ENCODE results near the gene GARIN5B. TPM values are rescaled to one million over a fixed set of nuclear protein-coding genes. Genes with fewer than 3 reads are reported as not detected.

GARIN5B gene
- total RNA-seq, 1 experiment from 2014 or later = 0.11 TPM

GRCh38 chr19:55358943-55359908, 3.8 kb downstream of the GARIN5B start:
- no peaks in the 10 kb centered on the region for H3K9me2 ChIP-seq (ENCODE audit: insufficient read depth)
- H3K36me3 ChIP-seq (ENCODE audit: low read depth) = no peaks in the 10 kb centered on the region
- DNase-seq = no peak
- peaks cover 18% of the 10 kb centered on the region for H3F3A ChIP-seq (ENCODE audit: insufficient read depth, low read depth)
- intact Hi-C loops (cut with micrococcal nuclease; ENCODE audit: unreplicated experiment) = no loop called here
- ChIA-PET POLR2A (ENCODE audit: unreplicated experiment) (interaction anchor here (0.5 kb wide), 1 partner anchor 116 kb away, joined by 3 read pairs; no protein-coding TSS in a partner anchor), CTCF (no interaction called here)
- no peak overlapping the region for H3K27ac ChIP-seq
- H3K4me1 ChIP-seq (replicated peaks; ENCODE audit: insufficient read depth) = peaks cover 6% of the 10 kb centered on the region; the same call in 1 of the 2 replicates
- H2AFZ ChIP-seq = no peak overlapping the region
- H4K20me1 ChIP-seq (ENCODE audit: insufficient read depth) = no peaks in the 10 kb centered on the region
- no peak overlapping the region for H3K4me2 ChIP-seq
- no peak for TF ChIP-seq CTCF (conservative IDR thresholded peaks at IDR 0.05)
- TF ChIP-seq EZH2 (IDR thresholded peaks at IDR 0.05; ENCODE audit: low read depth) = no peak
- H3K9me3 ChIP-seq (ENCODE audit: insufficient read depth, low read depth) = no peaks in the 10 kb centered on the region
- no peaks in the 10 kb centered on the region for H3K79me2 ChIP-seq (ENCODE audit: low read depth)
- H3K27me3 ChIP-seq (ENCODE audit: insufficient read depth, low read depth) = peaks cover 5% of the 10 kb centered on the region
- H3K4me3 ChIP-seq = no peak overlapping the region
- BruUV-seq (replicated peaks) = no TSS peak

- no TSS peak for BruUV-seq (replicated peaks)
- H2AFZ ChIP-seq = no peak overlapping the region
- intact Hi-C loops (cut with micrococcal nuclease; ENCODE audit: unreplicated experiment) = no loop called here
- H3K4me2 ChIP-seq = no peak overlapping the region
- H3K4me3 ChIP-seq = no peak overlapping the region
- no peak for DNase-seq
- no peak overlapping the region for H3K27ac ChIP-seq
- no peaks in the 10 kb centered on the region for H3K9me2 ChIP-seq (ENCODE audit: insufficient read depth)
- peaks cover 5% of the 10 kb centered on the region for H3K27me3 ChIP-seq (ENCODE audit: insufficient read depth, low read depth)
- peaks cover 9% of the 10 kb centered on the region for H3K4me1 ChIP-seq (replicated peaks; ENCODE audit: insufficient read depth)
- ChIA-PET CTCF (no interaction called here), POLR2A (ENCODE audit: unreplicated experiment) (interaction anchor here (0.5 kb wide), 1 partner anchor 116 kb away, joined by 3 read pairs; no protein-coding TSS in a partner anchor)
- H3F3A ChIP-seq (ENCODE audit: insufficient read depth, low read depth) = peaks cover 13% of the 10 kb centered on the region
- H4K20me1 ChIP-seq (ENCODE audit: insufficient read depth) = no peaks in the 10 kb centered on the region
- no peaks in the 10 kb centered on the region for H3K9me3 ChIP-seq (ENCODE audit: insufficient read depth, low read depth)
- no peak for TF ChIP-seq EZH2 (IDR thresholded peaks at IDR 0.05; ENCODE audit: low read depth)
- TF ChIP-seq CTCF (conservative IDR thresholded peaks at IDR 0.05) = no peak
- no peaks in the 10 kb centered on the region for H3K36me3 ChIP-seq (ENCODE audit: low read depth)
- H3K79me2 ChIP-seq (ENCODE audit: low read depth) = no peaks in the 10 kb centered on the region
These were observed 4.6 kb downstream of the GARIN5B start for GRCh38 chr19:55358493-55358892.

- no peak for TF ChIP-seq EZH2 (IDR thresholded peaks at IDR 0.05; ENCODE audit: low read depth)
- H3K4me1 ChIP-seq (replicated peaks; ENCODE audit: insufficient read depth) = peaks cover 39% of the 10 kb centered on the region
- H3K9me2 ChIP-seq (ENCODE audit: insufficient read depth) = no peaks in the 10 kb centered on the region
- H3K36me3 ChIP-seq (ENCODE audit: low read depth) = no peaks in the 10 kb centered on the region
- no TSS peak for BruUV-seq (replicated peaks)
- intact Hi-C loops (cut with micrococcal nuclease; ENCODE audit: unreplicated experiment) = no loop called here
- H3F3A ChIP-seq (ENCODE audit: insufficient read depth, low read depth) = peaks cover 36% of the 10 kb centered on the region
- 0 out of 2 replicates have a peak overlapping the region, but pooled peaks have one; percentile 11 for H3K4me2 ChIP-seq
- no peak overlapping the region for H2AFZ ChIP-seq
- H3K27me3 ChIP-seq (ENCODE audit: insufficient read depth, low read depth) = peaks cover 5% of the 10 kb centered on the region
- no peaks in the 10 kb centered on the region for H4K20me1 ChIP-seq (ENCODE audit: insufficient read depth)
- H3K79me2 ChIP-seq (ENCODE audit: low read depth) = no peaks in the 10 kb centered on the region
- H3K4me3 ChIP-seq = no peak overlapping the region
- no peaks in the 10 kb centered on the region for H3K9me3 ChIP-seq (ENCODE audit: insufficient read depth, low read depth)
- no peak for DNase-seq
- POLR2A ChIA-PET (ENCODE audit: unreplicated experiment) = no interaction called here
- H3K27ac ChIP-seq = no peak overlapping the region
- CTCF ChIA-PET = interaction anchor here (0.7 kb wide), 2 partner anchors 13 to 177 kb away, joined by 3 to 4 read pairs; no protein-coding TSS in a partner anchor
These were observed 7.7 kb downstream of the GARIN5B start for GRCh38 chr19:55355213-55355821.
